Epithelial cell of proximal tubule (primary cell): ENCODE results near the gene PLAC8L1. TPM values are rescaled to one million over a fixed set of nuclear protein-coding genes. Genes with fewer than 3 reads are reported as not detected.
"Not testable (repeated sequence)": the region's sequence is repeated elsewhere in the genome, so short reads cannot be mapped to it uniquely, and the experiment has no call there.

Experiments used
- DNase-seq: peaks from one replicate; pipeline ENCODE4 v3.0.0-alpha.2; 2011; ENCODE audit warnings: low read depth
- H3K4me3 ChIP-seq: 2 replicates; pipeline ENCODE4 v1.5.1; 2011; ENCODE audit warnings: low read depth, mild to moderate bottlenecking, low read length
- CTCF ChIP-seq: conservative IDR thresholded peaks from 2 replicates; pipeline ENCODE4 v1.5.1; 2012; ENCODE audit warnings: low read depth, mild to moderate bottlenecking, low read length
- total RNA-seq: library from RNA; depleted of rRNA; stranded (reverse); fragments of >200 nt; gene quantifications from 2 replicates; pipeline ENCODE4 v1.2.3, GENCODE V29; 2015

The PLAC8L1 gene
- total RNA-seq, 1 donor from 2014 or later = not detected

DNA sequence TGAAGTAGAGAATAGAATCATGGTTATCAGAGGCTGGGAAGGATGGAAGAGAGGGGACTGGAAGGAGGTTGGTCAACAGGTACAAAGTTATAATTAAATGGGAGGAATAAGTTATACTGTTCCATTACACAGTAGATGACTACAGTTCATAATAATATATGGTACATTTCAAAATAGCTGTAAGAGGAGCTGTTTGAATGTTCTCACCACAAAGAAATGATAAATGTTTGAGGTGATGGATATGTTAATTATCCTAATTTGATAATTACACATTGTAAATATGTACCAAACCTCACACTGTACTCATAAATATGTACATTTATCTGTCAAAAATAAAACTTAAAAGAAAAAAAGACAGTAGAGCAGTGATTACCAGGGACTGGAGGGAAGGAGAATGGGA is 12.9 kb upstream of the PLAC8L1 start:
- no peak overlapping the region for H3K4me3 ChIP-seq
- TF ChIP-seq CTCF = no peak
- DNase-seq = no peak

DNA sequence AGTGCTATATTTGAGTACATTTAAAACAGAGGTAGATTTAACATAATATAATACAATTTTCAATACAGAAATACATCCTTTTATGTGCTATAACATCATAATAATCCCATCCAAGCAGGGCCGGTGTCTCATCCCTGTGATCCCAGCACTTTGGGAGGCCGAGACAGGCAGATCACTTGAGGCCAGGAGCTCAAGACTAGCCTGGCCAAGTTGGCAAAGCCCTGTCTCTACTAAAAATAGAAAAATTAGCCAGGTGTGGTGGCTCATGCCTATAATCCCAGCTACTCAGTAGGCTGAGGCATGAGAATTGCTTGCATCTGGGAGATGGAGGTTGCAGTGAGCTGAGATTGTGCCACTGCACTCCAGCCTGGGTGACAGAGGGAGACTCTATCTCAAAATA is 11.8 kb upstream of the PLAC8L1 start:
- not testable (repeated sequence) for DNase-seq, H3K4me3 ChIP-seq

DNA sequence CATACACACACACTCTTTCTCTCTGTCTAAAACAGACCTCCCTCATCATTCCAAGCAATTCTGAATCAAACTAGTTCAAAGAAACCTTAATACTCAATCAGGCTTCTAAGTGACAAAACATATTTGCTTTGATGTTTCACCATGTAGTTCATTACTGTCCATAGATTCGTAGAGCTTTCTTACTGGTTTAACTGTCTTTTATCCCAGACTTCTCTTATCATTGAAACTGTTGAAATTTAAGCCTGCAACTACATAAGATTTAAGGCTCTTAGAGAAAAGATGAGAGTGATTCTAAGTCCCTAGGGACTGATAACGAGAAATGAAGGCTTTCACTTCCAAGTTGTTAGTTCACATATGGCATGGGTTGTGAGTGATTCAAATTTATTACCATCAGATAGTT is 11.0 kb upstream of the PLAC8L1 start:
- no peak for DNase-seq
- no peak overlapping the region for H3K4me3 ChIP-seq
- TF ChIP-seq CTCF = no peak

DNA sequence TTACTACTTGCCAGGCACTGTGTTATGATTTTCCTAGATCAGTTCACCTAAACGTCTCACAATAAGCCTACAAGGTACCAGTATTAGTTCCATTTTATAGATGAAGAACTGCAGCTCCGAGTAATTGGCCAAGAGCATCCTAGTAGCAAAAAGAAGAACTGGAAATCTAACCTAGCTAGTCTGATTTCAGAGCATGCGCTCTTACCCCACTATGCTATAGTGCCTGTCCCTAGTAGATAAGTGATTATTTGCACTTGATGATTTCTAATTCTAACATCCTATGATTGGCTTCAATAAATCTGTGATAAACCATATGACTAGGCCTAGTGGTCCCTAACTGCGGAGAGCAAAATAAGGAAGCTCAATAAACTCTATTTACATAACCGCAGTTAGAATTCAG is 7.1 kb upstream of the PLAC8L1 start:
- H3K4me3 ChIP-seq = no peak overlapping the region
- no peak for TF ChIP-seq CTCF
- DNase-seq = no peak

DNA sequence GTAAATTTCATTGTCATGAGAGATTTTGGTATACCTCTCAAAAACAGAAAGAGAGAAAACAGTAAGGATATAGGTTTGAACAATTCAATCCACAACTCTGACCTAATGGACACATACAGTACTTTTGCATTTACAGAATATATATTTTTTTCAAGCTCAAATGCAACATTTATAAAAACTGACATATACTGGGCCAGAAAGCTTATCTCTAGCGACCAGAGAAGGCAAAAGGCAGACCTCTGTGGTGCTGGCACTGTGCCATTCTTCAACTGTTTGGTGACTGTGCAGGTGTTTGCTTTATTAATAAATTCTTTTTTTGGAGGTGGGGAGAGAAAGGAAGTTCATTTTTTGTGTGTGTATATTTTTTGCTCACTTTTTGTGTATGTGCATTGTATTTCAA is 6.0 kb upstream of the PLAC8L1 start:
- TF ChIP-seq CTCF = no peak
- no peak for DNase-seq
- no peak overlapping the region for H3K4me3 ChIP-seq

DNA sequence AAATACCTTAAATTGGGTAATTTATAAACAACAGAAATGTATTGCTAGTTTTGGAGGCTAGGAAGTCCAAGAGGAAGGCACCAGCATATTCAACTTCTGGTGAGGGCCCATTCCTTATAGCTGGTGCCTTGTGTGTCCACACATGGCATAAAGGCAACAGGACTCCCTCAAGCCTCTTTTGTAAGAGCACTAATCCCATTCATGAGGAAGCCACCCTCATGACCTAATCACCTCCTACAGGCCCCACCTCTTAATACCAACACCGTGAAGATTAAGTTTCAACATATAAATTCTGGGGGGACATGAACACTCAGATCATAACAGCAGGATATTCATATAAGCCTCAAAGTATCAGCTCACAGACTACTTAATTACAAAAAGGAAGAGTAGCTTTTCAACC is 4.0 kb upstream of the PLAC8L1 start:
- no peak for DNase-seq
- no peak overlapping the region for H3K4me3 ChIP-seq
- TF ChIP-seq CTCF = no peak

- DNase-seq, H3K4me3 ChIP-seq: not testable (repeated sequence)
Observed at GRCh38 chr5:146108870-146109269, 3.5 kb upstream of the PLAC8L1 start.

GRCh38 chr5:146107901-146108300 is 2.5 kb upstream of the PLAC8L1 start:
- H3K4me3 ChIP-seq = no peak overlapping the region
- TF ChIP-seq CTCF = no peak
- DNase-seq = no peak
